ENCODE data around the gene SIX3. TPM values are rescaled to one million over a fixed set of nuclear protein-coding genes. Genes with fewer than 3 reads are reported as not detected.

Gene SIX3
- total RNA-seq, 1 experiment from 2014 or later, result 0.17 TPM

DNA sequence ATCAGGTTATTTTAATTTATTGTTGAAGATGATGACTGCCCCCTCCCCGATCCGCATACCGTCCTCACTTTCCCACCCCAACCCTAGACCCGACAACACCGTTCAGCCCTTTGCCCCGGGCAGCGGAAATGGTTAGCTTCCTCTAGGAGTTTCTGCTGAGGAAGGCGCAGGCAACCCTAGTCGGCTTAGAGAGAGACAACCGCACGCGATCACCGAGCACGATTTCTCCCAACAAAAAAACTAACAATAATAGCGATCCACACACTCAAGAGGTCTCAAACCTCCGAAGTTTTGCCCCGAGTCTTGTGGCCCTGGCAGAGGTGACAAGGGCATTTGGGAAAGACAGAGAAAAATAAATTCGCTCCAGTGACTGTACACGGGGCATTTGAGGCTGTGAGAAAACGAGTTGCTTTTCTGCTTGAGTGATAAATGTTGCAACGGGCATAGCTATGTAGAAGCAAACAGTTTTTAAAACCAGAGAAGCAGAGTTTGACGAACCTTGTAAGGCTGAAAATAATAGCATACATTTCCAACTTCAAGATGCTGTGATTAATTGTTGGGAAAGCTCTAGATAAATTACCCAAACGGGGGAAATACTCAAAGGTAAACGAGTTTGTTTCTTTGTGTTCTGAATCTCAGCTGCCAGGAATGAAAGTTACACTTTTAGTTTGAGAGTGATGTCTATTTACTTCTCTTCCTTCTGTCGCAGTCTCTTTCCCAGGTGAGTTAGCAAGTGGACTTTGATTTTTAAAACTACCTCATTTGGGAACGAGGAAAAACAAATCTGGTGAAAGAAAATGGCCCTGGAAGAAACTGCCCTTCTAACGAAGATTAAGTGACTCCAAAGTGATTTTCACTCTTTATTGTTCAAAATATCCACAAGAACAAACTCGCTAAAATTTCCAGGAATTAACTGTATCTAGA, 11.0 kb upstream of the SIX3 start:
- DNase-seq (ENCODE audit: extremely low read depth, low read depth), result no peak

DNA sequence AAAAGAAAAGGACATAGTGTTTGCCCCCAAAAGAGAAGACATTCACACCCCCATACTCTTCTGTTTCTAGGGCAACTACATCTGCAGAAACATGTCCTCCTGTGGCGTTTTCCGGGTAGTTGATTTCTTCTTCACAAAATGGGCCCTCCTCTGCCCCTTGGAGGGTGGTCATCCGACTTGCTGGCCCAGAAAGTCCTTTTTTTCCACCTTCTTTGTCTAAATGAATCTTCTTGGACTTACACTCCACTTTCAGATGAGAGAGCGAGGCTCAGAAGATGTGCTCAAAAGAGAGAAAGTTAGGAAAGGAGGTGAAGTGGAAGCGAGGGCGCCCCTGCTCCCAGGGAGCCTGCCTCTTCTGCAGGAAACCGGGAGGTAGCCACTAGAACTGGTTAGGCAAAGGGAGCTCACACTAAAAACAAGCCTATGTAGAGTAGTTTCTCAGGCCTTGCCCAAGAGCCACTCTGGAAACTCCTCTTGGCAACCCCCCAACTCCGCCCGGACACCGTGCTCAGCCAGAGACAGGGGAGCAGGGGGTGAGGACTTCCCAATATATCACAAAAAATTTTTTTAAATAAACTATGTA, 10.2 kb upstream of the SIX3 start:
- no peak for DNase-seq (ENCODE audit: extremely low read depth, low read depth)

DNA sequence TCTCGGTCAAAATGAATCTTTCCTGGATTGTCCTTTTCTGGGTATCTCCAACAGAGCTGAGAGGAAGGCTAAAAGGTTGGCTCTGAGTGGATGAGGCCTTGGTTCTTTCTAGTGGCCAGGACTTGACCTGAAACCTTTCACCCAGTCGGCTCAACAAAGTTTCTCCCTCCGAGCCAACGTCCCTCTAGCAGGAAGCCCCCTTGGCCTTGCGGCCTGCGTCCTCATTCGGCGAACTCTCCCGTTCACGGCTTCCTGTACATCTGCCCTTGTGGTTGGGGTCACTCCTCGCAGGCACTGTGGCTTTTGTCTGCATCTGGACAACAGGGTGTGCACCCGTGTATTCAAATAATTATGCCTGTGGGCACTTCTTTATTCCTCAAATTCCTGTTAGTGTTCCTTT, 9.4 kb upstream of the SIX3 start:
- no peak for DNase-seq (ENCODE audit: extremely low read depth, low read depth)

DNA sequence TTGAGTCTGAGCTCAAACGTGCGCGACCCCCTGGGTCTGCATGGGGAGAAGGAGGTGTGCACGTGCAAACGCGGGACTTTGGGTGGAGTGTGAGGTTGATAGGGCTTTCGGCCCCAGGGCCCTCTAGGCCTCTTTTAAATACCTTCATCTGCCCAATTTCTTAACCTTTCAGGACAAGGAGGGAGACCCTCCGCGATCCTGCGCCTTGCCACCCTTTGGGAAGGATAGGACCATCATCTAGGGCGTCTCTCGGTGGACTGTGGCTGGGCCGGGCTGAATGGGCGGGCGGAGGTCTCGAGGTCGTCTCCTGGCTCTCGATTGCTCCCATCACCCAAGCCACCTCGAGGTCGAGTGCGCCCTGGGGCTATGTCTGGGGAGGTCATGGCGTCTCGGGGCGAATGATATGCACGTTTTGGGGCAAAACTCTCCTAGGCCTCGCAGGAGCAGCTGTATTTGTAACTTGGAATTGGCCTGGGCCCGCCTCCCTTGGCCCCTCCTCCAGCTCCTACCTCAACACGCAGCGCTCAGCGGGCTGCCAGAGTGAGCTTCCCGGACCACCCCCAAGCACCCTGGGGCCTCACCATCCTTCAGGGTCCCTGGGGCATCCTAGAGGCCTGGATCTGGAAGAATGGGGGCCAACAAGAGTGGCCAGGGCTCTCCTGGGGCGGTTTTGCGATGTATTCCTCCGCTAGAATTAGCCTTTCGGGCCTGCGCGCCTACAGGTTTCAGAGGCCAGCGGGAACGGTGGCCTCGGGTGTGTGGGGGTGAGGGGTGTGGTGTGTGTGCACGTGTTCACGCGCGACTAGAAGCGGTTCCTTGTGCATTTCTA, 8.7 kb upstream of the SIX3 start:
- DNase-seq (ENCODE audit: extremely low read depth, low read depth), result no peak

DNA sequence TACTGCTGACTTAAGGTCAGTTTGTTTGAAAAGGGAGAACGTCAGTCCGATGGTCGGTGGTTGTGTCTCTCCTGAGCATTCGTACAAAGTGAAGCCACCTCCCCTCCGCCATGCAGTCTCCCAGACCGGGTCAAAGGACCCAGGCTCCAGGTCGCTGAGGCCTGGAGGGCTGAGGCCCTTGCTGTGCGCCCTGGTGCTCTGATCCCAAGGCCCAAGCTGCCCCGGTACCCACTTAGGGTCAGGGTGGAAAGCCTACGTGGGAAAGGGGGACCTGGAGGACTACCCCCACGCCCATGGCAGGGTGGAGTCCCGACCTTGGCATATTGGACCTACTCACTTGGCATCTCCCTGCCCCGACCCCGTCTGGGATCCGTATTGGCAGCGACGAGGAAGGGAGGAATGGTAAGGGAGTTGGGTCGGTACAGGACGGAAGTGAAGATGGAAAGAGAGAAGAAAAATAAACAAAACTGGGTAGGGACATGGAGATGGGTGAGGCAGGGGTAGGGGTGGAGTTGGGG, 8.0 kb upstream of the SIX3 start:
- no peak for DNase-seq (ENCODE audit: extremely low read depth, low read depth)

DNA sequence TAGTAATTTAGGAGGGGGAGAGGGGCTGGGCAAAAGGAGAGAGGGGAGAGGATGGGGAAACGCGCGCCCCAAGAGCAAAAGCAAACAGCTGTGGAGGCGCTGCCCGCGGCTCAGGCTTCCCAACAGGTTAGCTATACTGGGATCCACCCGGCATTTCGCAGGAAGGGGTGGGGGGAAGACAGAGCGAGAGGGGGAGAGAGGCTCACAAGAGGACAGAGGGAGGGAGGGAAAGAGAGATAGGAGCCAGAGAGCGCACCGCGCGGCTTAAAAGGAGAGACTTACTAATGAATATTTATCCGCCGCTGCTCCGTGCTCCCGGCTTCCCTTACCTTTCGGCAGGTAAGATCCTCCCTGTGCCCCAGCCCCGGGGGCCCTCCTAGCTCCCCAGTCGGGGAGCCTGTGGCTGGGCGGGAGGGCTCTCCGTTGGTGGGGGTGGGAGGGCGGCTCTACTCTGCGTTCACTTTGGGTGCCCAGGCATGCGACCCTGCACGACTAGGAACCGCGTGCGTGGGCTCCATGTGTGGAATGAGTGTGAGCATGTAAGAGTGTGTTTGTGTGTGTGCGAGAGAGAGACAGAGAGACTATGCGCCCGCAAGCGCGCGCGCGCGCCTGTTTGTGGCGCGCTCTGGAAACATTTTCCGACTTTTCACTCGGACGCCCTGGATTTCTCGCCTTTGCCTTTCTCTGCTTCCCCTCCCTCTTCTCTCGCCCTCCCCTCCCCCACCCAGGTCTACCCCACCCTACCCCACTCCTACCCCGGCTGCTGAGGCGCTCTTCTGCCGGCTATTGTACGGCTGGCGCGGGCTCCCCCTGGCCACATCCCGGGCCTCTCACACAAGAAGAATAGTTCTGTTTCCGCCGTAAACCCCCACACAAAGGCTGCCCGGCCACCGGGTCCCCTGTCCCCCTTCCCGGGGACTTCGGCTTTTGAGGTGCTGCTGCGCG, 7.2 kb upstream of the SIX3 start:
- DNase-seq (ENCODE audit: extremely low read depth, low read depth), result no peak

DNA sequence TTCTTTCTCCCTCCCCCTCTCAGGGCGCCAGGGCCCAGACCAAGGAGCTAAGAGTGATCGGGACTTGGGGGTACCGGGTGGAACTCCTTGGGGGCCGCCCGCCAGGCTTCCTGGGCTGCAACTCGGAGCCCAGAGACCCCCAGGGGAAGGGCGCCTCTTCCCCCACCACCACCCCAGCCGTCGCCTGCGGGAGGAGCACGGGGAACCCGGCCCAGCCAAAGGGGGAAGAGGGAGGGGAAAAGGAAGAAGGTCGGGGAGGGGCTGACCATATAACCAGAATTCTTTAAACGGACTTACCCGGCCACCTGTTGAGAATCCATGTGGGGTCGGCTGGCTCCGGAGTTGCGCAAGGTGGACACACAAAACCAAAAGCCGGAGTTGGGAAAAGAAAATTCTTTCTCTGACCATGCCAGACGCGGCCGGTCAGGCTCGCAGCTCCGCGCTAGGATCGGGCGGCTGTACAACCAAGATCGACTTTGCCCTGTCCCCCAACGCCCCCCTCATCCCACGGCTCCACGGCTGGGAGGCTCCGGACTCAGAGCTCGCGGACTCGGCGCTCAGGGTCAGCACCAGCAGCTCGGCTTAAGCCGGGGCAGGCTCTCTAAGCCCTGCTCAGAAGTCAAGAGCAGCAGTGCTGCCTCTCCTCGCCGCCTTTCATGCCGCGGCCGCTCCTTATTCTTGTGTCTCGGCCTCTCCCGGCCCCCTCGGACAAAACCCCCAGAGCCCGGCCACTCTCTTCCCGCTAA, 6.3 kb upstream of the SIX3 start:
- DNase-seq (ENCODE audit: extremely low read depth, low read depth), result no peak

DNA sequence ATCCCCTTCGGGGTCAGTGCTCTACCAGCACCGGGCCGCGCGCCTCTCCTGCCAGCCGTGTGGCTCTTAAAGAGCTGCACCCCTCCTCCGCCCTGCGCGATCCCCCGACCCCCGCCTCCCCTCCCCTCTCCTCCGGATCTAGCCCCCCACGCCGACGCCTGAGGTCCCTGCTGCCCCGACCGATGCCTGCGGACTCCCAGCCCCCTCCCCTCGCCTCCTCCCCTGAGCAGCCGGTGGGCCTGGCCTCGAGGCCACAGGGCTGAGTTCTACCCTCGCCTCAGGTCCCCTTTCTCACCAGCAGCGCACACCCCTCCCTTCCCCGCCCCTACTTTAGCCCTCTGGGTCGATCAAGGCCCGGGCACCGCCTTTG, 5.8 kb upstream of the SIX3 start:
- DNase-seq (ENCODE audit: extremely low read depth, low read depth), result no peak

DNA sequence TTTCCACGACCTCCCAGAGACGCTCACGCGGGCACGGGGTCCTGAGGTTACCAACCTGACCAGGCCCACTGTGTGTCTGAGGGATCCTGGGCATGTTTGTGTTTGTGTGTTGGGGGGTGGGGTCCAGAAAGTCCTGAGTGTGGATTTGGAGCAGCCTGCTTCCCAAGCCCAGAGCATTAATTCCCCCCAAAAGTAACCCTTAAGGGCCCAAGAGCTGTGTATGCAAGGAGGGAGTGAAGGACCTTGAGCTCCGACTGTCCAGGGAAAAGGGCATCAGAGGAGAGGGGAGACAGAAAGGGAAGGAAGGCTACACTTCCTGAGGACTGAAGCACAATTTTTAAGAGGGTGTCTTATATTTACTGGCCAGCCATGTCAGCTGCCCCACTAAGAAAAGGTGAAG, 5.2 kb upstream of the SIX3 start:
- no peak for DNase-seq (ENCODE audit: extremely low read depth, low read depth)

DNA sequence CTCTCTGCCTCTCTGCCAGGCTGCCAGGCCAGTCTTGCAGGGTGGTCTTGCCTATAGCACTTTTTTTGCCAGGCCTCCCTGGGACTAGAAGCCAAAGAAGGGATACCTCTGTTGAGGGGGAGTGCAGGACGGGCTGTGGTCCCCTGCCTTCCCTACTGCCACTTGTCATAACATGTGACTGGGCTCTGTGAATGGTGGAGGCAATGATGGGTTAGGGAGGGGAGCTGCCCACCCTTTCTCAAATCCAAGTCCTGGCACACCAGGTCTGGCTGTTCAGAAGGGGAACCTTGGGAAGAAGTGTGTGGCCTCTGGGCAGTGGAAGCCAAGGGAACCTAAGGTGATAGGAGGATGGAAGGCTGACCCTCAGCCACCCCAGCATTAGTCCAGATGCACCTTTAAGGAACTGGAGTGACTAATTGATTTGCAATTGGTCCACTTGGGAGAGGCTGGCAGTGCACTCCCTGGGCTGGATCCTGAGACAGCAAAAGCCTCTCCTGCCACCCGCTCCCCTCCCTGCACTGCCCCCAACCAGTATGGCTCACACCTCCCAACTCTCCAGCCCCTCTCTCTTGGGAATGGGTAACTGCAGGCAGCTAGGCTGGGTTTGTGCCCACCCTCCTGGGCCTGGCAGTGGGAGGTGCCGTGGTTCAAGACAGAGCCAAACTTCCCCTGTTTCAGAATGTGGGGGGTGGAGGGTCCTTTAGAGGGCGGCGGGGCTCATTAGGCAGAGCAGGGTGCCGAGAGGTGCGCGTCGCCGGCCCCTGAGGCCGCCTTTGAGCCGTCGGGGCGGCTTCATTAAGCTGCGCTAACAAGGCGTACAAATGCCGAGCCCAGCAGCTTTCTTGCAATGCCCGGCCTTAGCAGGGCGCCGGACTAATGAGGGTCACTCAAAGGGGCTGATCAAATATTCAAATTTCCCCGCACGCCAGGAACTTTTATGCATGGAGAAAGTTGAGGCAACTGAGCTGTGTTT, 4.5 kb upstream of the SIX3 start:
- no peak for DNase-seq (ENCODE audit: extremely low read depth, low read depth)

DNA sequence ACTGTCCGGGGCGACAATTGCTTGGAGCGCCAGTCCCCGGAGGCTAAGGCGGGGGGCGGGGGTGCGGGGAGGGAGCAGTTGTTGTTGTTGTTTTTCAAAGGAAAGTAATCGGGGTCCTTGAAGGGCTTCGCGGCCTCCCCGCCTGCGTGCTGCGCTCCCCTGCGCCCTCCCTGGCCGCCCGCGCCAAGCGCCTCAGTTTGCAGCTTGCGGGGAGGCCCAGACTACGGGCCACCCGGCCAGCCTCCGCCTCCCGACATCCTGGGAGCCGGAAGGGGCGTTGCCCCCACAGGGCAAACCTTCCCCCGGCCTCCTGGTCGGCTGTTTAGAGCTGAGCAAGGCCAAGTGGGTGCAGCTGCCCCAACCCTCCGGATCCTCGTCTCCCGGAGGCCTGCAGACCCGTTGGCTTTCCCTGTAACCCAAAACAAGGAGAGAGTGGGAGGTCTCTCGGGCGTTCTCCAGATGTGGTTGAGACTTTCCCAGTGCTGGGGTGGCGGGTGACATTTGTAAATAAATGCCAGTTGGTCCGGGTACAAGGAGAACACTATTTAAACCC, 3.7 kb upstream of the SIX3 start:
- peak; percentile 15 for DNase-seq (ENCODE audit: extremely low read depth, low read depth)

DNA sequence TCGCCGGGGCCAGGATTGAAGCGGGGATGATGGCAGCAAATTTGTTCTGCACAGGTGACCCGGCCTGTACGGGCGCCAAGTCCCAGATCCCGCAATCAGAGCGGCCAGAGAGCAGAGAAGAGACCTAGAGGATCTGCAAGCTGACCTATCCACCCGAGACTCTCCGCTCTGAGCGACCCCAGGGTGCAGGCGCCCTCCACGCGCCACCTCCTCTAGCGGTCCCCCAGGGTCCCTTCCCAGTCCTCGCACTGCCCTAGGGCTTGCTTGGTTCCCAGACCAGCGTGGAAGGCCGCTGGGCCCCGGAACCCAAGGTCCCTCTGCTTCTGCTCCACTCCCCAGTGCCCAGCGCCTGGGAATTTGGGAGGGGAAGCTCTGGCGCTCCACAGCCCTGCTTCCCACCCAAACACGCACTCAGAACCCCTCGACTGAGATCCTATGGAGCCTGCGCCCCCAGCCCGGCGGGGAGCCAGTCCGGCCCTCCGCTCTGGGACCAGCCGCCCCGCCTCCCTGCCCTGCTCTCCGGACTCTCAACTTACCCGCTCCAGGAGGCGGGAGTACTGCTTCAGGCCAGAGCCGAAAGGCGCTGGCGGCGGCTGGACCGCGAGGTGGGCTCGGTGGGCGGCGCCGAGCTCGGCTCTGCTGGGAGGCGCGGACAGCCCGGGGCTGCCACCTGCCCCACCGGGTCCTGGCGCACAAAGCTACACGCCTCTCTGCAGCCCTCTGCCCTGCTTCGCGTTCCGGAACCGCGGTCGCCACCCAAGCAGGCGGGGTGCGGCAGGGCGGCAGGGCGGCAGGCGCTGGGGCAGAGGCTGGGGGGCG, 3.0 kb upstream of the SIX3 start:
- no peak for DNase-seq (ENCODE audit: extremely low read depth, low read depth)

DNA sequence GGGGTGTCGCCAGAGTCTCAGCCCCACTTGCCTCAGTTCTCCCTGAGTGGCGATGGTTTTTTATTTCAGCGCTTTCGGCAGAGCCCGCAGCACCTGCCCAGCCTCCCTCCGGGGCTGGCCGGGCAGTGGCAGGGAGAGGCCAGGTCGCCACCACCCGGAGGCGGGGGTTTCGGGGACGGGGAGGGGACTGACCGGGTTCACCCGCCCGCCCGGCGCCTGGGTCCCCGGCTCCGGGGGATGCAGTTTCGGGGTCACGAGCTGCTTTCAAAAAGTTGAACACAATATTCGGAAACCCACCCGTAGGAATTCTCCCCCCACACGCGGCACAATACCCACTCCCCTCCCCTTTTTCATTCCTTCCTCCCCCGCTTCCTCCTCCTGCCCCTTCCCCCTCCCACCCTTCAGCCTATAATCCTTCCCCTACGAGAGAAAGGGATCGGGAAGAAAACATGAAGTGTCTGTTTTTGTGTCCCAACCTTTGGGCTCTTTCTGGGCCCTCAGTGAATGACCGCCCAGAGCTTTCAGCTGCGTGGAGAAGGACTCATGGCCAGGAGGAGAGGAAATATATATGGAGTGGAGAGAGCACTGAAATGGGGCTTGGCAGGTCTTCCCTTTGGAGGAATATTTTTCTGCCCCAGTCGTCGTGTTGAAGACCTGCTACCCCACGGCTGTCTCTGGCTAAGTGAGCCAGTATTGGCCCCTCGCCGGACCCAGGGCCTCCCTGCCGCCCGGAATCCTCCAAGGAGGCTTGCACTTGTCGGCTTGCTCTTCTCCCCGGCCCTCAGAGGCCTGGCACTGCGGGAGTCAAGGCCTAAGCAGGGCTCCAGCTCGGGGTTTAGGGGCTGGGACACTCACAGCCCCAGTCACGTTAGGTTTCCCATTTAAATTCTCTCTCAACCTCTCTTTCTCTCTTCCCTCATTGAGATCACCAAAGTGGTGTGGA, 2.1 kb upstream of the SIX3 start:
- DNase-seq (ENCODE audit: extremely low read depth, low read depth), result no peak

DNA sequence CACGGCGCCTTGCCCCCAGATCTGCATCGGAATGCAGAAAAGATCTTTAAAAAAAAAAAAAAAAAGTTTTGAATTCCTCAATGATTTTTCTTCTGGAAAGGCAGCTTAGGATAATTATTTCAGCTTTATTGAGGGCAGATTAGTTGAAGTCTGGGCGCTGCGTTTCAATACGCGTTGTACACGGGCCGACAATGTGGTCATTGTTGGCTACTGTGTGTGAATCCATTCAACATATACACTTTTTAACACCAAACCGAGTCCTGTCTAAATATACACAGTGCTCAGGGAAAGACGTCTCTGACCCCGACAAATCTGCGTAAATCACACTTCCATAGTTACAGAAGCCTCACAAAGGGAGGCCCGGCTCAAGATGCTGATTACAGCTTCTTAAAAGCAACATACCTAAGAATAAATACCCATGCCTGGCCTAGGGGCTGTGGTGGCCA, 1.4 kb upstream of the SIX3 start:
- DNase-seq (ENCODE audit: extremely low read depth, low read depth), result no peak

DNA sequence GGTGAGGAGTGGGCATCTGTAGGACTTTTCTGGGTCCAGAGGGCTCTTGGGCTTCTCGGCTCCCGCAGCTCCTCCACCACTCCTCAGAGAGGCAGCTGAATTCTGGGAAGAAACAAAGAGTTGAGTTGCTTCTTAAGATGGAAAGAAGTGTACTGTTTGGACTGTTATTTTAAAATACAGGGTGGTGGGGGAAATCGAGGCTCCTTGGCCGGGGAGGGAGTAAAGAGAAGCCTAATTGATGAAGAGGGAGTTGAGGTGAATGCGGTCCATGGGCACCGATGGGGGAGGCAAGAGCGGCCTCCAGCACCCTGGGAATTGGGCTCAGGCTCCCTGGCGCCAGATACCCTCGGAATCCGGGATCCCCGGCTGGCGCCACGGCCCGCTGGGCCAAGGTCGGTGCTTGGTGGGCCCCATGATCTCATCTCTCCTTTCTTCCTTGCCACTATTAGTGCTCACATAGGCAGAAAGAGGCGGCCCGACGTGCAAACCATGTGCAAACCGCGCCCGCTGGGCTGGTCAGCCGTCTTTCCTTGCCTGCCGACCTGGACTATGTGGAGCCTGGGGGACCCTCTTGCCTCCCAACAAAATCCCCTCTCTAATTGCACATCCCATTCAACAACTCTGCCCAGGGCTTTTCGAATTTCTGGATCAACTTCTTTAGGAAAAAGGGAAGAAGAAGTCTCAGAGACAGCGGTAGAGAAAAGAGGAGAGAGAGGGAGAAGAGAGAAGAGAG, 604 bp upstream of the SIX3 start:
- DNase-seq (ENCODE audit: extremely low read depth, low read depth), result no peak
